GM12878 (cell line): Measurements from ENCODE around the gene EIF3B. TPM values are rescaled to one million over a fixed set of nuclear protein-coding genes. Genes with fewer than 3 reads are reported as not detected.

Experiments used
- ATAC-seq: fragments of 200-7000 bp; cut with Tn5 transposase; 3 replicates; pipeline ENCODE4 v1.9.1; 2020; ENCODE audit warnings: mild to moderate bottlenecking, moderate library complexity
- BruUV-seq: library from RNA; stranded (reverse); fragments of 400-500 nt; replicated peaks from 2 replicates; lab custom pipeline; 2021; lab: Mats Ljungman, UMichigan
- CTCF ChIA-PET: fragments of 300-600 bp; sonication (Branson Sonifier 250); formaldehyde crosslinking; extraction: SDS; loops from one replicate; lab custom pipeline; 2021; ENCODE audit warnings: inconsistent platforms; lab: Yijun Ruan, JAX
- POLR2A ChIA-PET: fragments of 350-600 bp; formaldehyde crosslinking; extraction: SDS; loops from one replicate; lab custom pipeline; 2021; ENCODE audit warnings: inconsistent platforms; lab: Charles Lee
- RAD21 ChIA-PET: fragments of 300-600 bp; sonication (Branson Sonifier 250); formaldehyde crosslinking; loops from one replicate; lab custom pipeline; 2023; ENCODE audit warnings: antibody characterized with exemption; ENCODE audit not compliant: unreplicated experiment; lab: Charles Lee
- SMC1A ChIA-PET: fragments of 300-600 bp; sonication (Branson Sonifier 250); formaldehyde crosslinking; loops from one replicate; lab custom pipeline; 2023; ENCODE audit not compliant: unreplicated experiment, uncharacterized antibody; lab: Charles Lee
- DNase-seq: peaks from one replicate; pipeline ENCODE4 v3.0.0-alpha.2; 2011; ENCODE audit warnings: low read depth, low spot score
- FAIRE-seq: peaks from 3 replicates; lab custom pipeline; 2011; peaks lifted over from hg19 to GRCh38; lab: Jason Lieb, UNC
- H2AFZ ChIP-seq: 2 replicates; pipeline ENCODE4 v1.6.0; 2011; ENCODE audit warnings: low read depth, low read length, control low read depth; ENCODE audit not compliant: control insufficient read depth
- H3K27ac ChIP-seq: 2 replicates; pipeline ENCODE4 v1.5.1; 2011; ENCODE audit warnings: control low read depth; ENCODE audit not compliant: control insufficient read depth, insufficient read depth
- H3K27me3 ChIP-seq, 2 experiments: replicated peaks in 1 of 2; 2 replicates each; pipeline versions ENCODE4 v1.6.0 to v1.6.1; 2011; ENCODE audit warnings: low read length in 1 of 2; ENCODE audit not compliant: control insufficient read depth in 2 of 2, insufficient read depth in 2 of 2
- H3K36me3 ChIP-seq, 2 experiments: 2 replicates each; pipeline ENCODE4 v1.5.1; 2011; ENCODE audit warnings: low read length in 1 of 2; ENCODE audit not compliant: control insufficient read depth in 2 of 2, insufficient read depth in 2 of 2
- H3K4me1 ChIP-seq: 2 replicates; pipeline ENCODE4 v1.6.1; 2011; ENCODE audit warnings: mild to moderate bottlenecking, low read length, moderate library complexity, mixed read lengths; ENCODE audit not compliant: control insufficient read depth, insufficient read depth
- H3K4me2 ChIP-seq: 2 replicates; pipeline ENCODE4 v1.6.0; 2011; ENCODE audit warnings: control low read depth; ENCODE audit not compliant: control insufficient read depth, insufficient read depth
- H3K4me3 ChIP-seq: fragments of 200-600 bp; sonication (generic); 2 replicates; pipeline ENCODE4 v1.5.1; 2016
- H3K79me2 ChIP-seq: 2 replicates; pipeline ENCODE4 v1.6.0; 2011; ENCODE audit warnings: low read length; ENCODE audit not compliant: control insufficient read depth, insufficient read depth
- H3K9ac ChIP-seq: 2 replicates; pipeline ENCODE4 v1.8.0; 2011; ENCODE audit warnings: low read length, control low read depth, mixed read lengths; ENCODE audit not compliant: control insufficient read depth, insufficient read depth
- H3K9me3 ChIP-seq: replicated peaks from 3 replicates; pipeline ENCODE4 v1.5.1; 2011; ENCODE audit warnings: mild to moderate bottlenecking, low read length; ENCODE audit not compliant: control insufficient read depth, insufficient read depth
- H4K20me1 ChIP-seq: 2 replicates; pipeline ENCODE4 v1.6.0; 2011; ENCODE audit not compliant: control insufficient read depth, insufficient read depth
- ASH2L ChIP-seq: fragments of 300-600, 200-600 bp; sonication (generic); IDR thresholded peaks from 2 replicates; pipeline ENCODE4 v1.6.1; 2017; ENCODE audit warnings: low read depth, mild to moderate bottlenecking, borderline replicate concordance
- ATF7 ChIP-seq: fragments of 450-650 bp; IDR thresholded peaks from 2 replicates; pipeline ENCODE4 v1.6.1; 2016; ENCODE audit warnings: low read depth, mild to moderate bottlenecking
- HDAC2 ChIP-seq: fragments of 200-600 bp; sonication (generic); IDR thresholded peaks from 2 replicates; pipeline ENCODE4 v1.6.1; 2017
- KLF5 ChIP-seq: fragments of 450-650 bp; IDR thresholded peaks from 2 replicates; pipeline ENCODE4 v1.6.1; 2014; ENCODE audit warnings: mild to moderate bottlenecking; ENCODE audit not compliant: partially characterized antibody
- PAX5 ChIP-seq: IDR thresholded peaks from 2 replicates; pipeline ENCODE4 v1.6.1; 2011; ENCODE audit warnings: low read depth, low read length, borderline replicate concordance
- POLR2AphosphoS5 ChIP-seq: IDR thresholded peaks from 2 replicates; pipeline ENCODE4 v1.6.1; 2011; ENCODE audit warnings: mild to moderate bottlenecking, low read length, inconsistent platforms
- SUZ12 ChIP-seq: fragments of 200-600 bp; sonication (generic); IDR thresholded peaks from one replicate; pipeline ENCODE4 v1.6.1; 2018; ENCODE audit warnings: antibody characterized with exemption, mild to moderate bottlenecking; ENCODE audit not compliant: unreplicated experiment
- TCF7 ChIP-seq: IDR thresholded peaks from 2 replicates; pipeline ENCODE4 v1.6.1; 2014; ENCODE audit warnings: antibody characterized with exemption, borderline replicate concordance
- YY1 ChIP-seq: IDR thresholded peaks from 2 replicates; pipeline ENCODE4 v1.6.1; 2011; ENCODE audit warnings: low read depth, mild to moderate bottlenecking, low read length
- WGBS: methylation state at CpG from one replicate; pipeline ENCODE4 v1.1.6; 2016; ENCODE audit warnings: low lambda C conversion rate; ENCODE audit not compliant: insufficient replicate concordance, insufficient coverage; ENCODE audit errors: missing lambda C conversion rate; 5-methylcytosine and 5-hydroxymethylcytosine counted together
- in situ Hi-C: fragments of 300-500 bp; cut with MboI; formaldehyde crosslinking; loops from 9 replicates; pipeline ENCODE4 v1.14.3; 2018; ENCODE audit warnings: mixed read lengths
- intact Hi-C: fragments of 100-400 bp; cut with micrococcal nuclease; formaldehyde crosslinking; loops from one replicate; pipeline ENCODE4 v1.14.2; 2022; ENCODE audit not compliant: unreplicated experiment
- polyA plus RNA-seq, 11 experiments: library from polyadenylated mRNA; depleted of rRNA in 4 of 11; unstranded in 6 of 11; stranded (reverse) in 5 of 11; fragments of >200 nt; fragmentation: Nextera tagmentation in 4 of 11; fragmentation: Illumina TruSeq in 1 of 11; extraction: Ambion mirVana in 4 of 11; extraction: Trizol in 1 of 11; gene quantifications; 1 replicate in 1 of 11; 2 replicates in 10 of 11; pipeline versions ENCODE4 v1.2.1 to v1.2.3, GENCODE V29; 2011 to 2016; ENCODE audit warnings: inconsistent platforms in 2 of 11, missing spikeins in 2 of 11, low read depth in 1 of 11
- total RNA-seq, 4 experiments: library from RNA; depleted of rRNA in 3 of 4; stranded (reverse); fragments of >200 nt in 3 of 4; fragmentation: Illumina TruSeq in 1 of 4; extraction: Trizol in 1 of 4; gene quantifications; 2 replicates each; pipeline versions ENCODE4 v1.2.1 to v1.2.3, GENCODE V29; 2013 to 2021

EIF3B gene
- total and polyA plus RNA-seq, 10 of the 15 experiments (the other 5 are each of a cell fraction or from before 2014, with no cell fraction given): 17.6 to 275 (median 153) TPM

- RAD21 ChIA-PET: no interaction called here
- H3K4me1 ChIP-seq: no peaks in the 10 kb centered on the region
- no peak for ATAC-seq
- no peaks in the 10 kb centered on the region for H3K9me3 ChIP-seq
- SMC1A ChIA-PET: no interaction called here
- TF ChIP-seq SUZ12: no peak
- TF ChIP-seq HDAC2: no peak
- TF ChIP-seq PAX5: no peak
- no peak for TF ChIP-seq ASH2L
- TF ChIP-seq YY1: no peak
- no peak for TF ChIP-seq ATF7
- no peaks in the 10 kb centered on the region for H3K27me3 ChIP-seq
- no peak for FAIRE-seq
- no peak overlapping the region for H3K4me2 ChIP-seq
- no peak for DNase-seq
- no peak overlapping the region for H3K4me3 ChIP-seq
- in situ Hi-C loops (no loop called here), intact Hi-C loops (no loop called here)
- H3K27ac ChIP-seq: no peak overlapping the region
- H3K79me2 ChIP-seq: no peaks in the 10 kb centered on the region
- peaks cover 59 to 61% of the 10 kb centered on the region in 2 experiments for H3K36me3 ChIP-seq
- CTCF ChIA-PET: interaction anchor here (1.4 kb wide), 1 partner anchor 8 kb away, joined by 4 read pairs; no protein-coding TSS in a partner anchor
- 99% methylated on average over 14 of the region's 14 CpGs for WGBS
- H2AFZ ChIP-seq: no peak overlapping the region
- BruUV-seq: no TSS peak
- H3K9ac ChIP-seq: no peak overlapping the region
- peaks cover 2% of the 10 kb centered on the region for H4K20me1 ChIP-seq
- POLR2A ChIA-PET: interaction anchor here (0.5 kb wide), 1 partner anchor 37 kb away, joined by 8 read pairs; no protein-coding TSS in a partner anchor
Measured at GRCh38 chr7:2372724-2373123, 18.1 kb downstream of the EIF3B start.

DNA sequence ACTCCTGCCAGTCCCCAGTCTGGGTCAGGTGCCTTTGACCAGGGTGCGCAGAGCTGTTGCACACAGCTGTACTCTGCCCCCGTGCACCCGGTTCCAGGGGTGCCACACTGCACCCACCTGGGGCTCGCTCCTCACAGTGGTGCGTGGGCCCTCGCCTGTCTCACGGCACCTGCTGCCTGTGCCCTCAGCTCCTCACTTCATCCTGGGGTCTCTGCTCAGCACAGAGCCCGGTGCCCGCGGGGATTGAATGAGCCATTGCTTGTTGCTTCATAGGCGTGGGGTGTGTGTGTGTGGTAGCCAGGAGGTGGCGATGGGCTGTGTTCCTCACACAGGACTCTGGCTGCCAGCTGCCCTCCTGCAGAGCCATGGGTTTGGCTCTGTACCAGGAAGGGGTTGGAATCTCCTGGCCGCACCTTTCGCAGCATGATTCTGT lies 18.5 kb downstream of the EIF3B start:
- H3K9me3 ChIP-seq: no peaks in the 10 kb centered on the region
- no peak overlapping the region for H3K4me3 ChIP-seq
- TF ChIP-seq TCF7 (no peak), POLR2AphosphoS5 (0 out of 2 replicates have a peak, but pooled peaks have one; percentile 40), KLF5 (no peak)
- H4K20me1 ChIP-seq: peaks cover 2% of the 10 kb centered on the region
- no peak overlapping the region for H3K9ac ChIP-seq
- RAD21 ChIA-PET: no interaction called here
- peaks cover 60 to 61% of the 10 kb centered on the region in 2 experiments for H3K36me3 ChIP-seq
- H2AFZ ChIP-seq: no peak overlapping the region
- DNase-seq (no peak), FAIRE-seq (no peak), ATAC-seq (peak; percentile 26; the same call in 2 of the 3 replicates)
- SMC1A ChIA-PET: no interaction called here
- 96% methylated on average over 14 of the region's 14 CpGs for WGBS
- no peaks in the 10 kb centered on the region for H3K4me1 ChIP-seq
- CTCF ChIA-PET: interaction anchor here (1.4 kb wide), 1 partner anchor 9 kb away, joined by 4 read pairs; no protein-coding TSS in a partner anchor
- no TSS peak for BruUV-seq
- in situ Hi-C loops (no loop called here), intact Hi-C loops (no loop called here)
- H3K27ac ChIP-seq: no peak overlapping the region
- POLR2A ChIA-PET: interaction anchor here (0.5 kb wide), 1 partner anchor 37 kb away, joined by 8 read pairs; no protein-coding TSS in a partner anchor
- no peak overlapping the region for H3K4me2 ChIP-seq
- no peaks in the 10 kb centered on the region for H3K79me2 ChIP-seq
- no peaks in the 10 kb centered on the region for H3K27me3 ChIP-seq
